ENCODE data around the gene CCDC150.
"Not testable (repeated sequence)": the region's sequence is repeated elsewhere in the genome, so short reads cannot be mapped to it uniquely, and the experiment has no call there.

CCDC150 gene

DNA sequence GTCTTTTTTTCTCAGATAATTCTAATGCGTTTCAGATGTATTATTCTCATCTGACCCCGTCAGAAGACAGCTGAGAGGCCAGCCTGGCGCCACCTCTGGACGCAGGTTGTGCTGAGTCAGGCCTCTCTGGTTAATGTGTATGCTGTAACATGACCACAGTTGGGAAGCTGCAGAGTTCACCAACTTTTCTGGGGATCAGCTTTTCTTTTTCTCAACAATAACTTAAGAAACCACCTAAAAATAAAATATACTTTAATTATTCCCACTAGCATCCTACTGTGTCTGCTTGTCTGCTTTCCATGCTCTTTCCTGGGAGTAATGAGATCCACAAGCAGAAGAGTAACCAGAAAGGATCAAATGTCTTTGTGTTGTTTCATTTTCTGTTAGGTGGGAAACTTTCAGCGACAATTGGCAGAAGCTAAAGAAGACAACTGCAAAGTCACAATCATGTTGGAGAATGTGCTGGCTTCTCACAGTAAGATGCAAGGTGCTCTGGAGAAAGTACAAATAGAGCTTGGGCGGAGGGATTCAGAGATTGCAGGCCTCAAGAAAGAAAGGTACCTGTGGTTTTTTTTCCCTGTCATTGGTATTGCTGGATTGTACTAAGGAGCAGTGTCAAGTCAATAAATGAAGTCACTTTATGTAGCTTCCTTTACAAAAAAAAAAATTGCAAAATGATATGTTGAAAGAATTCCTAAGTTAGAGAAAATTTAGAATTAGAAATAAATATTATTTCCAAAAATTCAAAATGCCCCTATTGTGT is 79.8 kb downstream of the CCDC150 start:
- no peak for TF ChIP-seq POLR2A (IDR thresholded peaks at IDR 0.05; ENCODE audit: low read depth, low read length)
- no peak for TF ChIP-seq TAF1 (IDR thresholded peaks at IDR 0.05; ENCODE audit: borderline replicate concordance, low read depth, low read length)
- TF ChIP-seq POLR2AphosphoS5 (IDR thresholded peaks at IDR 0.05; ENCODE audit: low read depth, low read length) = no peak
- no peak for FAIRE-seq
- DNase-seq (ENCODE audit: insufficient read length) = no peak

DNA sequence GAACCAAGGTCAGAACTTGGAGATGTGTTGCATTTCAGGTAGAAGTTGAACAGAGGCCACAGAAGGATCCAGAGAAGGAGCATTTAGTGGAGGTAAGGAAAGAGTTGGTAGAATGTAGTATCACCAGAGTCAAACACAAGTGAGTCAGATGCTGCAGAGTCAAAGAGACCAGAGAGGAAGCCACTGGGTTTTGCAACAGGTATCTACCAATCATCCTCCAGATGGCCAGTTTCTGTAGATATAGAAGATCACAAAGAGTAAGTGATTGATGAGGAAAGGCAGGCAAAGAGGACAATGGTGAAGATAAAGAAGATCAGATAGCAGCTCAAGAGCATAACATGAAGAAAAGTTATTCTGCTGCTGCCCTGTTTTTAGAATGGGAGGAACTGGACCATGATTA is 84.1 kb downstream of the CCDC150 start:
- no peak for FAIRE-seq
- TF ChIP-seq POLR2AphosphoS5 (IDR thresholded peaks at IDR 0.05; ENCODE audit: low read depth, low read length) (no peak), TAF1 (IDR thresholded peaks at IDR 0.05; ENCODE audit: borderline replicate concordance, low read depth, low read length) (no peak), POLR2A (IDR thresholded peaks at IDR 0.05; ENCODE audit: low read depth, low read length) (no peak)

DNA sequence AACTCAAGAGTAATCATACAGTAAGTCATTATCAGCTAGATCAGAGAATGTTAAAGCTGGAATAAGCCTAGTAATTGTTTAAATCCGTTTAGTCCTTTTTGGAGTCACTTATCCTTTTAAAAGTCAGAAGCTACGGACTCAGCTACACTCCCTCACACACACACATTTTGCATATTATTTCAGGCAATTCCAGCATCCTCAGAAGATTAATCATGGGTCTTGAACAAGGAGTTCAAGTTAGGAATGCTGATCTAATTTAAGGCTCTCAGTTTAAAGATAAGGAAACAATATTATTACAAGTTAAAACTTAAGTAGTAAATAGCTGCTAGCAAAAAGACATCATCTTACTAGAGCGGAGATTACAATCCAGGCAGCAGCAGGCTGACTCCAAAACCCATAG is 85.7 kb downstream of the CCDC150 start:
- TF ChIP-seq TAF1 (IDR thresholded peaks at IDR 0.05; ENCODE audit: borderline replicate concordance, low read depth, low read length) = no peak
- no peak for TF ChIP-seq POLR2A (IDR thresholded peaks at IDR 0.05; ENCODE audit: low read depth, low read length)
- no peak for DNase-seq (ENCODE audit: insufficient read length)
- no peak for FAIRE-seq

More for the DNA sequence above, 84.1 kb downstream of the CCDC150 start:
- no peak for DNase-seq (ENCODE audit: insufficient read length)

DNA sequence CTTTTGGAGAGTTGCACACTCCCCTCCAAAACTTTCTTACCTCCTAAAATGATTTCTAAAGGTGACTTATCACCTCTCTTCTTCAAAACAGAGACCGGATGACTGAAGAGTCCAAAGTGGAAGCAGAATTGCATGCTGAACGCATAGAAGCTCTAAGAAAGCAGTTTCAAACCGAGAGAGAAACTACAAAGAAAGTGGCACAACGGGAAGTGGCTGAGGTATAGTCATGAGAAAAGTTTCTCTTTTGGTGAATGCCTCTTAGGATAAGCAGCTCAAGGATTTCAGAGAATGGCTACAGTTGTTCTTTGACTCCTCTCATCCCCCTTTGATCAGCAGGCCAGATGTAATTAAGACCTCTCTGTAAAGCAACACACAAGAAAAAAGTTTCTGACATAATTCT is 86.4 kb downstream of the CCDC150 start:
- FAIRE-seq = no peak
- TF ChIP-seq TAF1 (IDR thresholded peaks at IDR 0.05; ENCODE audit: borderline replicate concordance, low read depth, low read length) (no peak), POLR2AphosphoS5 (IDR thresholded peaks at IDR 0.05; ENCODE audit: low read depth, low read length) (no peak), POLR2A (IDR thresholded peaks at IDR 0.05; ENCODE audit: low read depth, low read length) (no peak)
- no peak for DNase-seq (ENCODE audit: insufficient read length)

DNA sequence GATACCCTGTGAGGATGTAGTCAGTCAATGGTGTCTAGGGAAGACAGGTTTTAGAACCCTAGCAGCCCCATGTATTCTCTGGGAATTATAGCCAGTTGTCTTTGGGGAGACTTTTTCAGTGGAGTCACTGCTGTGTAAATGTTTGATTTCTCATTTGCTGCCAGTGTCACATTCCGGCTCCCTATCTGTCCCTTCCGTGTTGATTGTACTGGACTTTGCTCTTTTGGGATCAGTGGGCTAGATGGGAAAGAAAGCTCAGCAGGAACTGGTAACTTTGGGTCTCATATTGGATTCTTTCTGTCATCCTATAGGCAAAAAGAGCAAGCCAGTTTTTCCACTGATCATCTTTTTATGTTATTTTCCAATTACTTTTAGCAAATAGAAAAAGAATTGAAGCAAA is 89.9 kb downstream of the CCDC150 start:
- TF ChIP-seq POLR2A (IDR thresholded peaks at IDR 0.05; ENCODE audit: low read depth, low read length) (no peak), POLR2AphosphoS5 (IDR thresholded peaks at IDR 0.05; ENCODE audit: low read depth, low read length) (no peak), TAF1 (IDR thresholded peaks at IDR 0.05; ENCODE audit: borderline replicate concordance, low read depth, low read length) (no peak)
- no peak for FAIRE-seq
- no peak for DNase-seq (ENCODE audit: insufficient read length)

DNA sequence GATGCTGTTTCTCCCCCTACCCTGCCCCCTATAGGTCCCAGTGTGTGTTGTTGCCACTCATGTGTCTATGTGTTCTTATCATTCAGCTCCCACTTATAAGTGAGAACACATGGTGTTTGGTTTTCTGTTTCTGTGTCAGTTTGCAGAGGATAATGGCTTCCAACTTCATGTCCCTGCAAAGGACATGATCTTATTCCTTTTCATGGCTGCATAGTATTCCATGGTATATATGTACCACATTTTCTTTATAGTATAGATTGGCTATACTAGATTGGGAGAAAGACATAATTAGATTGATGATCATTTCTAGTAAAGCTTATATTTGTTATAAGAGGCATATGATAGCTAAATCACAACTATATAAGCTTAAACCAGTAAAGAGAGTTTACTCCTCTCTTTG is 97.1 kb downstream of the CCDC150 start:
- FAIRE-seq; DNase-seq (ENCODE audit: insufficient read length): not testable (repeated sequence)

DNA sequence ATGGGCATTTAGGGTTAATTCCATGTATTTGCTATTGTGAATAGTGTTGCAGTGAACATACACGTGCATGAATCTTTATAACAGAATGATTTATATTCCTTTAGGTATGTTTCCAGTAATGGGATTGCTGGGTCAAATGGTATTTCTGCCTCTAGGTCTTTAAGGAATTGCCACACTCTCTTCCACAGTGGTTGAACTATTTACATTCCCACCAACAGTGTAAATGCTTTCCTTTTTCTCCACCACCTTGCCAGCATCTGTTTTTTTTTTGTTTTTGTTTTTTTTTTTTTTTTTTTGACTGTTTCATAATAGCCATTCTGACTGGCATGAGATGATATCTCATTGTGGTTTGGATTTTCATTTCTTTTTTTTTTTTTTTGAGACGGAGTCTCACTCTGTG is 97.5 kb downstream of the CCDC150 start:
- TF ChIP-seq TAF1 (IDR thresholded peaks at IDR 0.05; ENCODE audit: borderline replicate concordance, low read depth, low read length) = no peak
- no peak for TF ChIP-seq POLR2AphosphoS5 (IDR thresholded peaks at IDR 0.05; ENCODE audit: low read depth, low read length)
- no peak for TF ChIP-seq POLR2A (IDR thresholded peaks at IDR 0.05; ENCODE audit: low read depth, low read length)
- FAIRE-seq = no peak
- no peak for DNase-seq (ENCODE audit: insufficient read length)

DNA sequence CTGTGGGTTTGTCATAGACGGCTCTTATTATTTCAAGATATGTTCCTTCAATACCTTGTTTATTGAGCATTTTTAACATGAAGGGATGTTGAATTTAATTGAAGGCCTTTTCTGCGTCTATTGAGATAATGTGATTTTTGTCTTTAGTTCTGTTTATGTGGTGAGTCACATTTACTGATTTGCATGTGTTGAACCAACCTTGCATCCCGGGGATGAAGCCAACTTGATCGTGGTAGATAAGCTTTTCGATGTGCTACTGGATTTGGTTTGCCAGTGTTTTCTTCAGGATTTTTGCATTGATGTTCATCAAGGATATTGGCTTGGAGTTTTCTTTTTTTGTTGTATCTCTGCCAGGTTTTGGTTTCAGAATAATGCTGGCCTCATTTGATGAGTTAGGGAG is 99.5 kb downstream of the CCDC150 start:
- TF ChIP-seq POLR2AphosphoS5 (IDR thresholded peaks at IDR 0.05; ENCODE audit: low read depth, low read length) (no peak), POLR2A (IDR thresholded peaks at IDR 0.05; ENCODE audit: low read depth, low read length) (no peak), TAF1 (IDR thresholded peaks at IDR 0.05; ENCODE audit: borderline replicate concordance, low read depth, low read length) (no peak)
- FAIRE-seq = no peak

DNA sequence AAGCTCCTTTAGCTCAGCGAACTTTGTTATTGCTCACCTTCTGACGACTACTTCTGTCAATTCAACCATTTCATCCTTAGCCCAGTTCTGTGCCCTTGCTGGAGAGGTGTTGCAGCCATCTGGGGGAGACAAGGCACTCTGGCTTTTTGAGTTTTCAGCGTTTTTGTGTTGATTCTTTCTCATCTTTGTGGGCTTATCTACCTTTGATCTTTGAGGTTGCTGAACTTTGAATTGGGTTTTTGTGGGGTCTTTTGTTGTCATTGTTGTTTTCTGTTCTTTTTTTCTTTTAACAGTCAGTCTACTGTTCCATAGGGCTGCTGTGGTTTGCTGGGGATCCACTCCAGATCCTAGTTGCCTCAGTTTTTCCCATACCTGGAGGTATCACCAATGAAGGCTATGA is 102.7 kb downstream of the CCDC150 start:
- FAIRE-seq (no peak), DNase-seq (ENCODE audit: insufficient read length) (no peak)
- TF ChIP-seq POLR2AphosphoS5 (IDR thresholded peaks at IDR 0.05; ENCODE audit: low read depth, low read length) (no peak), POLR2A (IDR thresholded peaks at IDR 0.05; ENCODE audit: low read depth, low read length) (no peak), TAF1 (IDR thresholded peaks at IDR 0.05; ENCODE audit: borderline replicate concordance, low read depth, low read length) (no peak)

More for the DNA sequence above, 99.5 kb downstream of the CCDC150 start:
- DNase-seq (ENCODE audit: insufficient read length) = no peak

DNA sequence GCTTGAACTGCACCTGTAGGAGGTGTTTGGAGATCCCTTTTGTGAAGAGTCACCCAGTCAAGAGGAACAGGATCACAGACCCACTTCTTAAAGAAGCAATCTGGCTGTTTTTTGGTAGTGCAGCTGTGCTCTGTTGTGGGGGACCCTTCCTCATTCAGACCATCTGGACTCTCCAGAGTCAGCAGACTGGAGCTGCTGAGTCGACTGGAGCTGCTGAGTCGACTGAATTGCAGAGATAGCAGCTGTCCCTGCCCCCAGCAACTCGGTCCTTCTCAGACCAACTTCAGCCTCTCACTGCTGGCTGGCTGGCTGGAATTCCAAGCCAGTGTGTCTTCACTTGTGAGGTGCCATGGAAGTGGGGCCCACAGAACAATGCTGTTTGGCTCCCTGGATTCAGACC is 103.2 kb downstream of the CCDC150 start:
- no peak for FAIRE-seq
- no peak for TF ChIP-seq POLR2A (IDR thresholded peaks at IDR 0.05; ENCODE audit: low read depth, low read length)
- TF ChIP-seq POLR2AphosphoS5 (IDR thresholded peaks at IDR 0.05; ENCODE audit: low read depth, low read length) = no peak
- no peak for TF ChIP-seq TAF1 (IDR thresholded peaks at IDR 0.05; ENCODE audit: borderline replicate concordance, low read depth, low read length)

DNA sequence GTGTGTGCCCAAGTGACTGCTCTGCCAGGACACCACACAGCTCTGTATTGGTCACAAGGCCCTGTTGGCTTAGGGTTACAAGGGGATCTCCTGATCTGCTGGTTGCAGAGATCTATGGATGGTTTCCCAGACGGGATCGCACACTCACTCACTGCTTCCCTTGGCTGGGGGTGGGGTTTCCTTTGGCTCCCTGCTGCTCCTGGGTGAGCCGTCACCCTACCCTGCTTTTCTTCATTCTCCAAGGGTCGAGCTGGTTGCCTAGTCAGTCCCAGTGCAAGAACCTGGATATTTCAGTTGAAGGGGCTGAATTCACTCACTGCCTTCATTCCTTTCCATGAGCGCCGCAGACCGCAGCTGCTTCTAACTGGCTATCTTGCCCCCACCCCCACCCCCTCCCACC is 103.7 kb downstream of the CCDC150 start:
- TF ChIP-seq POLR2AphosphoS5 (IDR thresholded peaks at IDR 0.05; ENCODE audit: low read depth, low read length) (no peak), TAF1 (IDR thresholded peaks at IDR 0.05; ENCODE audit: borderline replicate concordance, low read depth, low read length) (no peak), POLR2A (IDR thresholded peaks at IDR 0.05; ENCODE audit: low read depth, low read length) (no peak)
- no peak for FAIRE-seq

More for the DNA sequence above, 103.2 kb downstream of the CCDC150 start:
- no peak for DNase-seq (ENCODE audit: insufficient read length)

DNA sequence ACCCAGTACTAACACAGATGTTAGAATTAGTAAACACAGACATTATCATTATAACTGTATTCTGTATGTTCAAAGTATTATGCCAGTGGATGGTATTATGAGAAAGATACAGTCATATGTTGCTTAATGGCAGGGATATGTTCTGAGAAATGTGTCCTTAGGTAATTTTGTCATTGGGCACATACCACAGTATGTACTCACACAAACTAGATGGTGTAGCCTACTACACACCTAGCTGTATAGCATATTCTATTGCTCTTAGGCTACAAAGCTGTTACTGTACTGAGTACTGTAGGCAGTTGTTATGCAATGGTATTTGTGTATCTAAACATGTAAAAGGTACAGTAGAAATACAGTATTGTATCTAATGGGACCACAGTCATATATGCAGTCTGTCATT is 106.2 kb downstream of the CCDC150 start:
- DNase-seq (ENCODE audit: insufficient read length) (no peak), FAIRE-seq (peak; percentile 63)
- TF ChIP-seq TAF1 (IDR thresholded peaks at IDR 0.05; ENCODE audit: borderline replicate concordance, low read depth, low read length) = no peak
- no peak for TF ChIP-seq POLR2AphosphoS5 (IDR thresholded peaks at IDR 0.05; ENCODE audit: low read depth, low read length)
- no peak for TF ChIP-seq POLR2A (IDR thresholded peaks at IDR 0.05; ENCODE audit: low read depth, low read length)

More for the DNA sequence above, 103.7 kb downstream of the CCDC150 start:
- no peak for DNase-seq (ENCODE audit: insufficient read length)

Measured in GM12892 (cell line).